Measurements from ENCODE around the gene TRIM2. TPM values are rescaled to one million over a fixed set of nuclear protein-coding genes. Genes with fewer than 3 reads are reported as not detected.
"Not testable (repeated sequence)": the region's sequence is repeated elsewhere in the genome, so short reads cannot be mapped to it uniquely, and the experiment has no call there.

The TRIM2 gene
- total and polyA plus RNA-seq, 9 donors: 9.5 to 57.5 (median 44.4) TPM

DNA sequence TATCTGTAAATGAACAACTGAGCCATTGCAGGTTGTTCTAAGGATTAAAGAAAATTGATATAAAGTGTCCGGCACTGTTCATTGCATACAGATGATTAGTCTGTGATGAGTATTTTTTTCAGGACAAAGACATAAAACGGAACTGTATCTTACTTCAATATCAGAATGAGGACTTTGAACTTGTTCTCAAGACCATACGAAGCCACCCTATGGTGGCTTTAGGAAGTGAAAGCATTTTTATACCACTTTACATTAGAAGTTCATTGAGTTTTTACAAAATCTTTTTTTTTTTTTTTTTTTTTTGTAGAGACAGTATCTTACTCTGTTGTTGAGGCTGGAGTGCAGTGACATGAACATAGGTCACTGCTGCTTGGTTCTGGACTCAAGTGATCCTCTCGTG is 45.2 kb upstream of the TRIM2 start:
- Histone ChIP-seq H3K27ac (no peak overlapping the region), H3K27me3 (no peaks in the 10 kb centered on the region), H3K36me3 (no peaks in the 10 kb centered on the region), H3K4me1 (ENCODE audit: insufficient read depth) (no peaks in the 10 kb centered on the region), H3K4me3 (no peak overlapping the region), H3K9me3 (no peaks in the 10 kb centered on the region)
- 87 to 91% (median 90%) methylated on average over 4 of the region's 4 CpGs for WGBS, 3 donors
- no peak for DNase-seq
- intact Hi-C loops (cut with DNase I): loop anchor here in 2 of 4 donors (10.0 kb wide), 2 partner anchors 66 to 306 kb away; partner anchors contain the start of gene TMEM131L (in 1 of the 2)
- no peak for TF ChIP-seq POLR2A (IDR thresholded peaks at IDR 0.05)
- no peak for TF ChIP-seq EP300 (IDR thresholded peaks at IDR 0.05)
- TF ChIP-seq, protein P1, sequence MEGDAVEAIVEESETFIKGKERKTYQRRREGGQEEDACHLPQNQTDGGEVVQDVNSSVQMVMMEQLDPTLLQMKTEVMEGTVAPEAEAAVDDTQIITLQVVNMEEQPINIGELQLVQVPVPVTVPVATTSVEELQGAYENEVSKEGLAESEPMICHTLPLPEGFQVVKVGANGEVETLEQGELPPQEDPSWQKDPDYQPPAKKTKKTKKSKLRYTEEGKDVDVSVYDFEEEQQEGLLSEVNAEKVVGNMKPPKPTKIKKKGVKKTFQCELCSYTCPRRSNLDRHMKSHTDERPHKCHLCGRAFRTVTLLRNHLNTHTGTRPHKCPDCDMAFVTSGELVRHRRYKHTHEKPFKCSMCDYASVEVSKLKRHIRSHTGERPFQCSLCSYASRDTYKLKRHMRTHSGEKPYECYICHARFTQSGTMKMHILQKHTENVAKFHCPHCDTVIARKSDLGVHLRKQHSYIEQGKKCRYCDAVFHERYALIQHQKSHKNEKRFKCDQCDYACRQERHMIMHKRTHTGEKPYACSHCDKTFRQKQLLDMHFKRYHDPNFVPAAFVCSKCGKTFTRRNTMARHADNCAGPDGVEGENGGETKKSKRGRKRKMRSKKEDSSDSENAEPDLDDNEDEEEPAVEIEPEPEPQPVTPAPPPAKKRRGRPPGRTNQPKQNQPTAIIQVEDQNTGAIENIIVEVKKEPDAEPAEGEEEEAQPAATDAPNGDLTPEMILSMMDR (IDR thresholded peaks at IDR 0.05): no peak

DNA sequence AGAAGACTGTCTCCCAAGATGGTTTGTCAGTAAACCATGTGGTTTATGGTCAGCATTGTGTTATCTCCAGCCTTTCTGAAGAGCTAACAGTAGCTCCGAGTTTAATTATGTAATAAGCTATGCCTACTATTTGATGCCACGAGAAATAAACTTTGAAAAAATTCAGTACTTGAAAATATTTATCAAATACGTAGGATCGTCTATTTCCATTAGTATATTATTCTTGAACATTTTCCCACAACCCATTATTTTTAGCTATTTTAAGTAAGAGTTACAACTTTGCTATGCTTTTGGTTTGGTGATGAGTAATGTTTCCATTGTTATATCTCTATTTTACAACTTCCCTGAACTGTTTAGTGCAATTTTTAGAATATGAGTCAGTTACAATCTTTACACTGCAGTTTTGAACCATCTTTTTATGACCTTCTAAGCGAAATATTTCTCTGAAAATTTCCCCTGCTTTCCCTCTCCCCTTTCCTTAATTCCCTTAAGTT is 44.5 kb upstream of the TRIM2 start:
- no peak overlapping the region for H3K27ac ChIP-seq

DNA sequence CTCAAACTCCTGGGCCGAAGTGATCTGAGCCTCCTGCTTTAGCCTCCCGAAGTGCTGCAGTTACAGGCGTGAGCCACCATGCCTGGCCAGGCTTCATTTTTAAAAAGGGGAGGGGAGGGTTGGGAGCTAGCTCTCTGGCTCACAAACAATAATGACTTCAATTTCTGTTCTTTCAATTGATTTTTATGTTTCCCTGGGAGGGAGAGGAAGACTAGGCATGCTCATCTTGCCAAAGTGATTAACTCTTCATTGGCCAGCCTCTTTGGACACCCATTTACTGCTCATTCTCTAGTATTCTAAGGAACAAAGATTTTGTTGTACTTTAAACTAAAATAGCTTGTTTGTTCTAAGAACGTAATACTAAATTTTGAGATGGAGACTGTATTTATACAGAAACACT is 43.4 kb upstream of the TRIM2 start:
- no peaks in the 10 kb centered on the region for H3K4me1 ChIP-seq (ENCODE audit: insufficient read depth)
- TF ChIP-seq EP300 (IDR thresholded peaks at IDR 0.05) (no peak), POLR2A (IDR thresholded peaks at IDR 0.05) (no peak)
- TF ChIP-seq, protein P1 (IDR thresholded peaks at IDR 0.05): no peak
- H3K36me3 ChIP-seq: no peaks in the 10 kb centered on the region
- intact Hi-C loops (cut with DNase I): no loop called here
- no peak for DNase-seq
- 82 to 88% (median 82%) methylated on average over 4 of the region's 4 CpGs for WGBS, 3 donors
- no peaks in the 10 kb centered on the region for H3K9me3 ChIP-seq
- H3K27ac ChIP-seq: no peak overlapping the region
- no peak overlapping the region for H3K4me3 ChIP-seq
- H3K27me3 ChIP-seq: no peaks in the 10 kb centered on the region

More for the DNA sequence above, 44.5 kb upstream of the TRIM2 start:
- 3 to 14% (median 4%) methylated on average over 5 of the region's 5 CpGs for WGBS, 3 donors
- Histone ChIP-seq H3K4me1 (ENCODE audit: insufficient read depth) (no peaks in the 10 kb centered on the region), H3K27me3 (no peaks in the 10 kb centered on the region), H3K4me3 (no peak overlapping the region), H3K36me3 (no peaks in the 10 kb centered on the region), H3K9me3 (no peaks in the 10 kb centered on the region)
- TF ChIP-seq, protein P1 (IDR thresholded peaks at IDR 0.05): no peak
- no peak for TF ChIP-seq POLR2A (IDR thresholded peaks at IDR 0.05)
- TF ChIP-seq EP300 (IDR thresholded peaks at IDR 0.05): no peak
- no peak for DNase-seq
- intact Hi-C loops (cut with DNase I): loop anchor here in 2 of 4 donors (10.0 kb wide), 2 partner anchors 65 to 305 kb away; partner anchors contain the start of gene TMEM131L (in 1 of the 2)

DNA sequence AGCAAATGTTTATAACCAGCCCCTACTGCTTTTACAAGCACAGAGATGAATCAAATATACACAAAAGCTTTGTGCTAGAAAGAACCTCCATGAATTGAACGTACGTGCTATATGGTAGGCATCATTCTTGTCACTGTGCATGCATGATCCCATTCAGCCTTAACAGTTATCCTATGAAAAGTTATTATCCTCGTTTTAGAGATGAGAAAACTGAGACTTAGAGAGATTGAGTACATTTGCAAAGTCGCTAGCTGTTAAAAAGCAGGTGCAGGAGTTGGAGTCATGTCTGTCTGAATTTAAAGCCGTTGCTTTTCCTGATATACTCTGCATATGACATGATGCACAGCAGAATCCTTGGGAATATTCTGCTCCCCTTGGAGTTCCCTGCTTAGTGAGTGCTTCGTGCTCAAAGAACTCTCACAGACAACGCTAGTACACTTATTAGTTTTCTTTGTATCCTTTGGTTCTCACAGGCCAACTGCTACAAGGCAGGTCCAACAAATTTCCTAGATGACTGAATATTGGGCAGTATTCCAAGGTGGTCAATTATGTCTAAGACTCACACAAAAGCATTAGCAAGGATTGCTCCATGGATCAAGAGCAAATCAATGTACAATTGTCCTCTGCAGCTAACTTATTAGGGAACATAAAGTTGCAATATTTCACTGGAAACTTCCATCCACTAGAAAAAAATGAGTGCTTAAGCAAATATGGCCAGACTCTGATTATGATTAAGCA is 42.8 kb upstream of the TRIM2 start:
- TF ChIP-seq, protein P1 (IDR thresholded peaks at IDR 0.05): no peak
- TF ChIP-seq EP300 (IDR thresholded peaks at IDR 0.05): no peak
- no peak for TF ChIP-seq POLR2A (IDR thresholded peaks at IDR 0.05)

DNA sequence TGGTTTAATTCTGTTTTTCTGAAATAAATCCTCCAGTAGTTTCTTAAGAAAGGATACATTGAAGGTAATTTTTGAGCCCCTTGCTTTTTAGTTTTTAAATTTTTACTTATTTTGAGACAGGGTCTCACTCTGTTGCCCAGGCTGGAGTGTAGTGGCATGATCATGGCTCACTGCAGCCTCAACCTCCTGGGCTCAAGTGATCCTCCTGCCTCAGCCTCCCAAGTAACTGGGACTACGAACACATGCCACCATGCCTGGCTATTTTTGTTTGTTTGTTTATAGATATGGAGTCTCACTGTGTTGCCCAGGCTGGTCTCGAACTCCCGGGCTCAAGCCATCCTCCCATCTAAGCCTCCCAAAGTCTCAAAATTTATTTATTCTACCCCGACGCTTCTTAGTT is 39.0 kb upstream of the TRIM2 start:
- intact Hi-C loops (cut with DNase I); H3K4me1 ChIP-seq (ENCODE audit: insufficient read depth); H3K27ac ChIP-seq; H3K27me3 ChIP-seq; H3K4me3 ChIP-seq; H3K9me3 ChIP-seq; H3K36me3 ChIP-seq; DNase-seq: not testable (repeated sequence)
- WGBS, 3 donors: 96 to 98% (median 97%) methylated on average over 5 of the region's 5 CpGs

More for the DNA sequence above, 42.8 kb upstream of the TRIM2 start:
- no peaks in the 10 kb centered on the region for H3K4me1 ChIP-seq (ENCODE audit: insufficient read depth)
- no peaks in the 10 kb centered on the region for H3K9me3 ChIP-seq
- H3K4me3 ChIP-seq: no peak overlapping the region
- no peaks in the 10 kb centered on the region for H3K27me3 ChIP-seq
- WGBS, 3 donors: 83 to 89% (median 85%) methylated on average over 7 of the region's 7 CpGs
- no peak overlapping the region for H3K27ac ChIP-seq
- H3K36me3 ChIP-seq: no peaks in the 10 kb centered on the region
- no peak for DNase-seq
- intact Hi-C loops (cut with DNase I): no loop called here
